GM15510 (cell line): ENCODE data around the gene ENTREP3.

Experiments used
- POLR2A ChIP-seq: IDR thresholded peaks from 3 replicates; pipeline ENCODE4 v1.6.1; 2011; ENCODE audit warnings: borderline replicate concordance; ENCODE audit not compliant: insufficient read length; ENCODE audit errors: extremely low read depth

ENTREP3 gene

DNA sequence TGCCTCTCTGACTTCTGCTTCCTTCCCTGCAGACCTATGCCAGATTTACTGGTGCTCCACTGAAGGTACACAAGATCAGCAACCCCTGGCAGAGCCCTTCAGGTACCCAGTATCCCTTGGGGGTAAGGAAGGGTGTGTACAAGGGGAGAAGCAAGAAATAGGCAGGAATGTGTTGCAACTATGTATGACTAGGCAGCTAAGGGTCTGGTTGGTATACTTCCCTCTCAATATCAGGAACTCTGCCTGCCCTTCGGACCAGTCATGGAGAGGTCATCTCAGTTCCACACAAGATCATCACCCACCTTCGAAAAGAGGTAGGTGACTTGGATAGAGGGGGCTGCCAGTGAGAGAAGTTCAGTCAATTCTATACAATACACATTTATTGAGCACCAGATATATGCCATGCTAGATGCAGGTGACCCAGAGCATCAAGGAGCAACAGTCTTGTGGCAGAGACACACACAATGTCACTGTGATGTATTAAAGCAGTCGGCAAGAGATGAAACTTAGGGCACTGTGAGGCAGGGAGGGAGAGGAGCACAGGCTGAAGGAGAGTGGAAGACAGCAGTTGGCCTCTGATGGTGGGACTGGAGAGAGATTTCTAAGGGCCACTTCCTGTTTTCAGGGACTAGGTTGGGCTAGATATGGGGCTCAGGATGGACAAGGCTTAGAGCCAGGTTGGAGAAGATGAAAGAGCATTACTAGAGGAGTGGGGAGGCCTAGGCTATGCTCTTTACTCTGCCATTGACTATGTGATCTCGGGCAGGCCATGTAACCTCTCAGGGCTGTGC is 44.8 kb downstream of the ENTREP3 start:
- TF ChIP-seq POLR2A: no peak

DNA sequence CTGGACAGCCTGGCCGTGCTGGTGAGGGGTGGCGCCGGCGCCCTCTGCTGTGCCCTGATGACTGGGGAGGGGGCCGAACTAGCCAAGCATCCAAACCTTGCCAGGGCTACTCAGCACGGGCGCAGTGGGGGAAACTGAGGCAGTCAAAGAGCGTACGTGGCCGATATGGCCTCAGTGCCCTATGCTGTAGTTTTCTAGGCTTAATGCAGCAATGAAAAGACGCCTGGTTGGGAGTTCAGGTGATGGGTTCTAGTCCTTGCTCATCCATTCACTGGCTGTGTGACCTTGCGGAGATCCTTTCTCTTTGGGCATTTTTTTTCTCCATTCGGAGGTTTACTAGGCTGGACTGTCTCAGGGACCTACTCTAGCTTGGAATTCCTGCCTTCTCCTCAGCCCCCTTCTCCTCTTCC is 46.0 kb downstream of the ENTREP3 start:
- TF ChIP-seq POLR2A: no peak

DNA sequence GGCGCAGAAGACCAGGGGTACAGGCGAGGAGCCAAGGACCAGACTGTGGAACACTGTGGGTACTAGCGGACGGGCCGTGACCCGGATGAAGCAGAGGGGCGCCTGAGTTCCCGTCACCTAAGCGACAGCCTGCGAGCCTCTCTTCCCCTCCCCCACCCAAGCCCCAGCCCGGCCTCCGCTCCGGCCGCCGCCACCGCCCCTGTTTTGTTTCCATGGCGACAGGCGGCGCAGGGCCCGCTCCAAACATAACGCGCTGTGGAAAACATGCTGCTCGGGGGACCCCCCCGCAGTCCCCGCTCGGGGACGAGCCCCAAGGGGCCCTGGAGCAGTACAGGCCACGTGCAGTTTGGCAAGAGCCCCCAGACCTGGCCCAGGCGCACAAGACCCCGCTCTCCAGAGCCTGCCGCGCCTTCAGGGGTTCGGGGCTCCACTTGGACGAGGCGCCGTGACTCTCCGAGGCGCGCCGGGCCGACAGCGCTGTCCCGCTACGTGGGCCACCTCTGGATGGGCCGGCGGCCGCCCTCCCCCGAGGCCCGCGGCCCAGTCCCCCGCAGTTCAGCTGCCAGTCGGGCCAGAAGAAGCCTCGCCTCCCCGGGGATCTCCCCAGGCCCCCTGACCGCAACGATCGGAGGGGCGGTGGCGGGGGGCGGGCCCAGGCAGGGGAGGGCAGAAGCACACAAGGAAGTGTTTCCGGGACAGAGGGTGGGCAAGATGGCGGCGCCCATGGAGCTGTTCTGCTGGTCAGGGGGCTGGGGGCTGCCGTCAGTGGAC is 46.6 kb downstream of the ENTREP3 start, which contains the start of gene MTX1:
Gene MTX1 (plus strand): TSS at position 155 of the 771 bp plus-strand sequence. CDS start 110 bp downstream, at position 265.
- peak; percentile 63 for TF ChIP-seq POLR2A

DNA sequence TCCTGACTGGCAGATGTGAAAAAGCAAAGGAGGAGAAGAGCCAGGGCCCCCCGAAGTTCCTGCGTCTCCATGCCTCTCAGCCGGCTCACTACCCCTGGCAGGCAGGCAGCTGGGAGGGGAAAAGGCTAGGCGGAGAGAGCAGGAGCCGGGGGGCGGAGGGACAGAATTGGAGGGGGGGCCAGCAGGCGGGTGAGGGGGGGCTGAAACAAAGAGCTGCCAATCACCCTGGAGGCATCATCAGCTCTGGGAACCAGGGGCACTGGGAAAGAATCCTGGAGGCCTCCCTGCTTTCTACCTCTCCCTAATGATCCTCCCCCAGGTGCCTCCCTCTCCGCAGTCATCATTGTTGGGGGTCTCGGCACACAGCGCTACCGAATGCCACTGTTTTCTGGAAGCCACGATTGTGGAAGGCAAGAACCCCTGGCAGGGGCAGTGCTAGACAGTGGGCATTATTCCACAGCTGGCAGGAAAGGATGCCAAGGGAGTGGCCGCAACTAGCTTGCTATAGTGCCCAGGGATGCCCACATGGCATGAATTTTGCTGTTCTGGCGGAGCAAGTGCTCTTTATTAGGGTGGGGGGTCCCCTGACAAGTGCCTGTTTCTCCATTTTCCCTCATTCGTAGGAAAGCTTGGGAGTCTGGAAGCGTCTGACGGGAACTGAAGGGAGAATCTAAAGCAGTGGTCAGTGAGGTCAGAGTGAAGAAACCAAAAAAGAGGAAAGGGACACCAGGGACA is 47.3 kb downstream of the ENTREP3 start, which contains the start of gene THBS3:
Gene THBS3 (minus strand): TSS at position 92 of the 735 bp plus-strand sequence. CDS start 21 bp downstream, at position 71.
- no peak for TF ChIP-seq POLR2A

DNA sequence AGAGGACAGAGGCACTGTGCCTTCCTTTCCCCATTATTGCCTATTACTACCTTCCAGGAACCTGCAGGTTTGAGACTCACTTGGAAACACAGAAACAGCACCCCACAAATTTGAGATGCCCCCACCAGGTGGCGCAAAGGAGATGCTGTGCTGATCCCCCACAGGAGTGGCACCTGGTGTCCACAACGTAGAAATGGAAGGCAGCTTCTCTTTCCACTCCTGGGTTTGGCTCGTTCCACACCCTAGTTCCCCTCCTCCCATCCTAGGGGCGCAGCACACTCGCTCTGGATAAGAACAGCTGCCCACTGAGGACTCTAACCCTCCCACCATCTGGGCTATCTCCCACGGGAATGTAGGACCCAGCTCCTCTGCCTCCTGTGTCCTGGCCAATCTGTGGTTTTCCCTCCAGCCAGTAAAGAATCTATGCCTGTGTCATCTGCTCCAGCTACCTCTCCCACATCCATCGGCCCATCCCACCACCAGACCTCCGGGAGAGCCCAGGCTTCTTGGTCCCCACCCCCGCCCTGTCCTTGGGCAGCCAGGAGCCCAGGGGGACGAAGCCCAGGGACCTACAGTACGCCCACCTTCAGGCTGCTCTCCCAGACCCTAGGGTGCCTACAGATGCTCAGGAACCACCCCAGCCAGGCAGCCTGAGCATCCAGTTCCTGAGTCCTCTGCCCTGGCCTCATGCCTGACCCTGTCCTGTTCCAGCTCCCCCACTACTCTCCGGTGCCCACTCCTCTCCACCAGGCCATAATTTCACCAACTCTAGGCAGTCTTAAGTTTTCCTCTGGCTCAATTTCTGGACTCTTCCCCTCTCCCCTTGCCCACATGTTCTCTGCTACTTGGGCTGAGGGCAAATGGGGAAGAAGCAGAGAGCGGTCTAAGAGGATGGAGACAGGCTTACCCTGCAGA is 48.1 kb downstream of the ENTREP3 start:
- TF ChIP-seq POLR2A: no peak

DNA sequence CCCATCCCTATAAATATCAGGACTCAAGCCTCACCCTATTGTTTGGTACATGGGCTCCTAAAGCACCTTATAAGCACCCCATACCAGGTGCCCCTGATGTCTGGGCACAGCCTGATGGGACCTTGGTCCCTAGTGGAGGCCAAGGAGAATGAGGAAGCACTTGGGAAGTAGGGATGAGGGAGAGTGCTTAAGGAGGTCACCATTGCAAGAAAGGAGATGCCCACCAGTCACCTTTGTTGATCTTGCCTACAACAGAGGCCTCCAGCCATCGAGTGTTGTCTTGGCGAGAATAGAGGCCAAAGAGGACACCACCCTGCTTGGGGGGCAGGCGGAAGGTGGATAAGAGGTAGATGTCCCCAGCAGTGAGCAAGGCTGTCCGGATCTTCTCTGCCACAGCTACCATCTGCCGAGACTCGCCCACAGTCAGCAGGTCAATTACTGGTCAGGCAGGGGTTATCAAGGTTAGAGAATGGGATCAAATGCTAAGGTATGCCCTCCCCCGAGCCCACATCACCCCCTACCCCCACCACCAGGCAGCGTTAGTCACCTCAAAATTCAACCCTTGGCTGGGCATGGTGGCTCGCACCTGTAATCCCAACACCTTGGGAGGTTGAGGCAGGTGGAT is 49.2 kb downstream of the ENTREP3 start:
- no peak for TF ChIP-seq POLR2A

DNA sequence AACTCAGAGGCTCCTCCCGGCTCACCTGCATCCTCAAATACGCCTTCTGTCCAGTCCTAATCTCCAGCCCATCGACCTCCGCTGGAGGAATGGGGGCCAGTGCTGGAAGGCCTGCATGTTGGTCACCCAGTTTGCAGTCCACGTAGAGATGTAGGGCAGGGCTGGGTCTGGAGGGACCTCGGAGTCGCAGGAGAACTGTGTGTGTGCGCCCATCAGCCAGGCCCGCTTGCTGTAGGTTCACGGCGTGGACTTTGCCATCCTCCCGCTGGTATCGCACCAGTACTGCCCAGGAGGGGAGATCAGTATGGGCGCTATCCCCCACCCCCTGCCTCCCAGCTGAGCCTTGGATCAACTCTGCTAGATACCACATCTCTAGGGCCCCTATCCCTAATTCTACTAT is 50.2 kb downstream of the ENTREP3 start:
- TF ChIP-seq POLR2A: no peak

DNA sequence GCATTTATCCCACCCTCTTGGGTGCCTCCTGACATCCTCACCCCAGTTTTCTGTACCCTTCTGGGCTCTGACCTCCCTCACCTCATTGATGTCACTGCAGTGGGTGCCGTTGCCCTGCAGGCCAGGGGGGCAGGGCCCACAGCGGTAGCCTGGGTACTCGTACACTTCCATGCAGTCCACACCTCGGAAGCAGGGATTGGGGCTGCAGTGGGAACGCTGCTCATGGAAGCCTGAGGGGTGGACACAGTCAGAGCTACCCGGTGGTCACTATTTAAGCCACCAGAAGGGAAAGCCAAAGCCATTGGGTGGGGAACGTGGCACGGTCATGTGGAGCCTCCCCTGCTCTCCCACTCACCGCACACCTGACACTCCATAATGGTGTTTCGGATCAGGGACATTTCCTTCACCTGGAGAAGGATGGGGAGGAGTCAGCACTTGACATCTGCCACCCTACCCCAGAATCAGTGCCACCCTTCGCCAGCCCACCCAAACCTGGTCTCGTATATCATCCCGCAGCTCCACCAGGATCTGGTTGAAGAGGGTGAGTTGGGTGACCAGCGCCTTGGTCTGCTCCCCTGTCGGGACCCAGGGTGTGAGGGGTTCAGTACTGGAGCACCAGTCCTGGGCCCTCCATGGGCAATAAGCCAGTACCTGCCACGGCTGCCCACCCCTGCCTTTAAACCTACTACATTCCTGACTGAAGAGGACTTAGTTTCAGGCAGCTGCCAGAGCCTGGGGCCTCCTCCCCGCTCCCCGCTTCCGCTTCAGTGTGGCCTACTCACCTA is 52.4 kb downstream of the ENTREP3 start:
- TF ChIP-seq POLR2A: no peak

DNA sequence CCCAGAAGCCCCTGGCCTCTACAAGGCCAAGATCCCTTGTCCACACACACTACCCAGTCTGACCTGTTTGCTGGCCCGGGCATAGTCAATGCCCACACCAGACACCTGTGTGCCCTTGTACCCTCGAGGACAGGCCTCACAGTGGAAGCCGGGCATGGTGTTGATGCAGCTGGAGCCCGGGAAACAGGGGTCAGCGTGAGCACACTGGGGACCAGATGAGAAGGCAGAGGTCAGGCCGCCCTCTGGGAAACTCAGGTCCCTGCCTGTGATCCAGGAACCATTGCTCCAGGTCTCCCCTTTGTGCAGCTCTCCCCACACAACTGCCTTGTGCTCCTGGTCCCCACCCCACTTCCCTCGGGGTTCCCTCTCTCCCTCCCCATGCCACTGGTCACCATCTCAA is 53.1 kb downstream of the ENTREP3 start:
- TF ChIP-seq POLR2A: no peak

DNA sequence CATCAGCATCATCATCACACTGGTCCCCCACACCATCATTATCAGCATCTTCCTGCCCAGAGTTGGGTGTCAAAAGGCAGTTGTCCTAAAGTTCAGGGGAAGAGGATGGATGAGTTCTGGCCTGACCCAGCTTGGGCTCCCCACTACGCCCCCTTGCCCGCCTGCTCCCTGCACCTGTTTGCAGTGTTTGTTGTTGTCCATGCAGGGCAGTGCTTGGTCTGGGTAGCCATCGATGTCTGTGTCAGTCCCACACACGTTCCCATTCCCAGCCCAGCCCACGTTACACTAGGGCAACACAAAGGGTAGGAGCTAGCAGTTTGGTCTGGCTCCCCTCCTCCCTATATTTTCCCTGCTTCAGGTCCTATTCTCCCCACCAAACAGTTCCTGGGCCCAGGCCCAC is 54.4 kb downstream of the ENTREP3 start:
- TF ChIP-seq POLR2A: no peak

DNA sequence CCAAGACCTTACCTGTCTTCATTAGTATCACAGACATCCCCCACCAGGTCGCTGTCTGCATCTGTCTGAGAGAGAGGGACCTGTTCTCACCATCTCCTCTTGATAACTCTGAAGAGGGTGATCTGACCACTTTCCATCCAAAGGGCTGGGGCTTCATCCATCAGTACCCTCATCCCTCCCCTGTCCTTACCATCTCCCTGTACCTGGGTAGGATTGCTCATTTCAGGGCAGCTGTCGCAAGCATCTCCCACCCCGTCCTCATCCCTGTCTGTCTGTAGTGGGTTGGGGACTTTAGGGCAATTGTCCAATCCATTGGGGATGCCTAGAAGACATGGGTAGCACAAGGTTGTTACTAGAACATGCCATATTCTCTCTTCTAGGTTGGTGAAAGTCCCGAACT is 55.5 kb downstream of the ENTREP3 start:
- no peak for TF ChIP-seq POLR2A

DNA sequence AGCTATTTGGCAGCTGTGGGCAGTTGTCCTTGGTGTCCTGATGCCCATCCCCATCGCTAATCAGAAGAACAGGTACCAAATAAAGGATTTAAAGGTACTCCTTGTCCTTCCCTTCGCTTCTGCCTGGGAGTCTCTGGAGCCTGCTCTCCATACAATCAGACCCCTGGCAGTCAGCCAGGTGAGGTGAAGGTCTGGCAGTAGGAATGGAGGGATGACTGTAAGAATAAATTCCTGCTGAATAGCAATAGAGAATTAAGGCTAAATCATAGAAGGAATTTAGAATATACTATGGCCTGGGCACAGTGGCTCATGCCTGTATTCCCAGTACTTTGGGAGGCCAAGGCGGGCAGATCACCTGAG is 56.8 kb downstream of the ENTREP3 start:
- no peak for TF ChIP-seq POLR2A
